Ectodermal cell (in vitro differentiated cells): ENCODE results near the gene RALGAPA2.

Experiments used
- H3K27ac ChIP-seq: 2 replicates; pipeline ENCODE4 v1.7.0; 2013; ENCODE audit warnings: mild to moderate bottlenecking, low read depth, low read length; ENCODE audit not compliant: insufficient read depth, poor library complexity, severe bottlenecking
- H3K27me3 ChIP-seq: 2 replicates; pipeline ENCODE4 v1.7.0; 2013; ENCODE audit warnings: mild to moderate bottlenecking, low read length; ENCODE audit not compliant: insufficient read depth, control insufficient read depth, poor library complexity, severe bottlenecking
- H3K36me3 ChIP-seq: one replicate; pipeline ENCODE4 v1.7.0; 2013; ENCODE audit warnings: low read length; ENCODE audit not compliant: control insufficient read depth, insufficient read depth
- H3K4me1 ChIP-seq: one replicate; pipeline ENCODE4 v1.7.0; 2013; ENCODE audit warnings: low read length; ENCODE audit not compliant: control insufficient read depth, insufficient read depth
- H3K4me3 ChIP-seq: 2 replicates; pipeline ENCODE4 v1.7.0; 2013; ENCODE audit warnings: low read depth, low read length, control low read depth; ENCODE audit not compliant: insufficient read depth
- H3K9me3 ChIP-seq: 2 replicates; pipeline ENCODE4 v1.7.0; 2013; ENCODE audit warnings: mild to moderate bottlenecking, low read length, moderate library complexity; ENCODE audit not compliant: control insufficient read depth
- WGBS, 2 experiments: methylation state at CpG; one replicate each; pipeline ENCODE4 v1.1.7; 2013; ENCODE audit warnings: missing lambda C conversion rate in 2 of 2; 5-methylcytosine and 5-hydroxymethylcytosine counted together

Gene RALGAPA2

GRCh38 chr20:20609522-20609921, 102.9 kb downstream of the RALGAPA2 start:
- no peaks in the 10 kb centered on the region for H3K27me3 ChIP-seq
- no peak overlapping the region for H3K27ac ChIP-seq
- H3K36me3 ChIP-seq: no peaks in the 10 kb centered on the region
- H3K4me1 ChIP-seq: no peaks in the 10 kb centered on the region
- no peaks in the 10 kb centered on the region for H3K9me3 ChIP-seq
- no peak overlapping the region for H3K4me3 ChIP-seq
- WGBS, 2 experiments: 95% methylated on average over 6 of the region's 6 CpGs

DNA sequence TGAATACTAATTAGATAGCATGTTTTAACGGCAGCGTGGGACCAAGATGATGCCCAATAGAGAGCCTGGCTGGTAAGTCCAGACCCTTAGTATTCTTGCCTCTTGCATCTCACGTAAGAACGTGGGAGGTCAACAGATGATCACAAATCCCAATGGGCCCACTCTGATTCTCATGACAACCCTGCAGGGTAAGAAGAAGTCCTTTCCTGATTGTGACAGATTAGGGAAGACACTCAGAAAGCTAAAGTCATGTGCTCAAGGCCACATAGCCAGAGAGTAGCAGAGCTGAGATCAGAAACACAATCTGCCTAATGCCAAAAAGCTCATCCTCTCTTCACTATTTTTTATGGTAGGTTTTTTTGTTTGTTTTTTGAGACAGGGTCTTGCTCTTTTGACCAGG, 103.8 kb downstream of the RALGAPA2 start:
- H3K27me3 ChIP-seq: no peaks in the 10 kb centered on the region
- H3K36me3 ChIP-seq: no peaks in the 10 kb centered on the region
- H3K27ac ChIP-seq: no peak overlapping the region
- H3K4me1 ChIP-seq: no peaks in the 10 kb centered on the region
- H3K9me3 ChIP-seq: no peaks in the 10 kb centered on the region
- H3K4me3 ChIP-seq: no peak overlapping the region
- WGBS, 2 experiments: 94 to 98% methylated on average over 4 of the region's 4 CpGs

DNA sequence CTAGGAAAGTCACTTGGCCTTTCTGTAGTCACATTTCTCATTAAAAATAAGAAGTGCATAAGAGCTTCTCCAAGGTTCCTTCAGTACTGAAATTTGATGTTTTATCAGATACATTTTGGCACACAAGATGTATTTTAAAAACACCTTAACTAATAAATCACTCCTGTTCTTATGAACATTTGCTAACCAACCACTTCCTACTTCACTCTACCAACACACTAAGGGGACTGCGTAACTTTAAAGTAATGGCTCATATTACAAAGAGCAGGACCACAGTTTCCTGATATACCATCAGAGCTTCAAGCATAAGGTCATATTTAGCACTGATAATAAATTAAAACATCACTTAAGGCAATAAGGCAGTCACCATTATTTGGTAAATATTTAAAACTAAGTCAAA, 104.4 kb downstream of the RALGAPA2 start:
- Histone ChIP-seq H3K27me3 (no peaks in the 10 kb centered on the region), H3K4me1 (no peaks in the 10 kb centered on the region), H3K36me3 (no peaks in the 10 kb centered on the region), H3K4me3 (no peak overlapping the region), H3K9me3 (no peaks in the 10 kb centered on the region), H3K27ac (no peak overlapping the region)
- WGBS, 2 experiments: 90 to 100% methylated on average over 1 of the region's 1 CpG

DNA sequence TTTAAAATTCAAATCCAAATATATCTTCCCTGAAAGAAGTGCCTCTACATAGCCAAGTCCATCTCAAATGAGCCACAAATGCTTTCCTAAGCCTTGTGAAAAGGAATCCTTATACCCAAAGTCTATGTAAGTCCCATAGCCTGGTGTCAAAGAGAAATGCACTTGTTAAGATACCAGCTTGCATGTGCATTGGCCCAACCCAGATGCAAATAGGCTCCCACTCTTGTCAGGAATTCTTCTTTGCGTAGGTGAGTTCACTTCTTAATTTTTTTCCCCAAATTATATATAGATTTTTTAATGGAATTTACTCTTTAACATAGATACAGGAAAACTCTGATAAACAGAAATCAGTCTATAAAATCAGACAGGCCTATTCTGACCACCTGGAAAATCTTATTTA, 105.6 kb downstream of the RALGAPA2 start:
- no peaks in the 10 kb centered on the region for H3K9me3 ChIP-seq
- no peaks in the 10 kb centered on the region for H3K27me3 ChIP-seq
- no peak overlapping the region for H3K27ac ChIP-seq
- no peaks in the 10 kb centered on the region for H3K36me3 ChIP-seq
- 83% methylated on average over 1 of the region's 1 CpG; no CpG with 5 or more reads in 1 of the 2 experiments for WGBS, 2 experiments
- no peak overlapping the region for H3K4me3 ChIP-seq
- H3K4me1 ChIP-seq: no peaks in the 10 kb centered on the region

DNA sequence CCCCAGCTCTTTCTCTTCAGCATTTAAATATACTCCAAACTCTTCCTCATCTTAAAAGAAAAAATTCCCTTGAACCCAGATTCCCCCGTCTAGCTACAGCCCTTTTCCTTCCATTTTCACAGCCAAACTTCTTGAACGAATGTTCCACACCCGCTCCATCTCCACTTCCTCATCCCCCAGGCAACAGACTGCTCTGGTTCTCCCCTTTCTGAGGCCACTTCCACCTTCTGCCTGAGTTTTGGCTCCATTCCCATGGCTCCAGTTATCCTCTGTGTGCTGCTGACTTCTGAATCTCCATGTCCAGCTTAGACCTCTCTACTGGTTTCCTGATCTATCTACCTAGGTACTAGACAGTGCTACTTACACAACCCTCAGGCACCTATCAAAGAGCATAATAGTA, 106.4 kb downstream of the RALGAPA2 start:
- Histone ChIP-seq H3K27ac (no peak overlapping the region), H3K4me3 (no peak overlapping the region), H3K36me3 (no peaks in the 10 kb centered on the region), H3K4me1 (no peaks in the 10 kb centered on the region), H3K27me3 (no peaks in the 10 kb centered on the region), H3K9me3 (no peaks in the 10 kb centered on the region)
- 92 to 93% methylated on average over 3 of the region's 3 CpGs for WGBS, 2 experiments

DNA sequence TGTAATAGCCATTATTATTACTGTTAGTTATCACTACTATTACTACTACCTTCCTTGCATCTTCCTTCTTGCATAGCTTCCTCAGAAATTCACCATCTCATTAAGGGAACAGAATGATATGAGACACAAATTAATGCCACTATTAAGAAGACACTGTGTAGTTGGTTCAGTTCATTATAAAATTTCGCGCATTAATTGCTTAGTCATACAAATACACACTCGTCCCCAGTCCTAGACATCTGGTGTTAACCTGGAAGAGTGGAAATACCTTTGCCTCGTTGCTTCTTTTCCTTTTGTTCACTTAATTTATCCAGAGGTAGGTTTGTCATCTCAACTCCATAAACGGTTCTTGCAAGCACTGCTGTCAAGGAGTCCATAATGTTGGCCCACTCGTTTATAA, 107.5 kb downstream of the RALGAPA2 start:
- 92 to 94% methylated on average over 6 of the region's 6 CpGs for WGBS, 2 experiments
- Histone ChIP-seq H3K4me1 (no peaks in the 10 kb centered on the region), H3K27me3 (no peaks in the 10 kb centered on the region), H3K36me3 (no peaks in the 10 kb centered on the region), H3K27ac (no peak overlapping the region), H3K4me3 (no peak overlapping the region), H3K9me3 (no peaks in the 10 kb centered on the region)

DNA sequence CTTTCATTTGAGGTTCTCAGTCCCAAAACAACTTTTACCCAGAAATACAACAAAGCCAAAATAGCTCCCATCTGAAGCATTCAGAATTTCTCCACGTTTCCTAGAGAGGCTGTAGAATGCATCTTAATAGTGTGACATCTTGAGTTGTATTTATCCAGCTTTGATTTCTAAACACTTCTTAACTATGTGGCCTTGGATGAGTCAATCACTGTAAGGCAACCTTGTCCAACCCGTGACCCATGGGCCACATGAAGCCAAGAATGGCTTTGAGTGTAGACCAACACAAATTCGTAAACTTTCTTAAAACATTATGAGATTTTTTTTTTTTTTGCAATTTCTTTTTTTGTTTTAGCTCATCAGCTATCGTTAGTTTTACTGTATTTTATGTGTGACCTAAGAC, 108.1 kb downstream of the RALGAPA2 start:
- Histone ChIP-seq H3K4me1 (no peaks in the 10 kb centered on the region), H3K27ac (no peak overlapping the region)
- 97 to 100% methylated on average over 1 to 4 of the region's 4 CpGs for WGBS, 2 experiments

DNA sequence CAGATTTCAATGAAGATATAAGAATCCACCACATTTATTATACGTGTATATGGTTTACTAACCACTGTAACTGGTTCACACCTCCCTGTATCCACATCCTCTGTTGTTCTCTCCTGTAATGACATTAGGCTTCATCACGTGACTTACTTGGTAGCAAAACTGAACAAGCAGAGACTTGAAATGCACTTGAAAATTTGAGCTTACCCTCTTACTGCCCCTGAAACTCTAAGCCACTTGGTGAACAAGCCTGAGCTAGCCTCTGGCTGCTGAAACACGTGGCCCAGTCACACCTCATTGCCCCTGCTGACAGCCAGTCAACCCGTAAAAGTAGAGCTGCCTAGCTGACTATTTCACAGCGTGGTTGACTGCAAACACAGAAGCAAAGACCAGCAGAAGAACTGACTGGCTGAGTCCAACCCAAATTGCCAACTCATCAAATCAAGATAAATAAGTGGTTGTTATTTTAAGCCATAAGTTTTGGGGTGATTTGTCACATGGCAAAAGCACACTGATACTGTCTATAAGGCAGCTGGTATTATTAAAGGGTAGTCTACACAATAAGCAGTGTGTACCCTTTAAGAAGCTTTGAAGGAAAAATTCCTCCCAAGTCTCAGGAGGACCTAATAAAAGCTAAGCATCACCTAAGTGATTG, 109.0 kb downstream of the RALGAPA2 start:
- Histone ChIP-seq H3K9me3 (no peaks in the 10 kb centered on the region), H3K36me3 (no peaks in the 10 kb centered on the region), H3K4me3 (no peak overlapping the region), H3K27me3 (no peaks in the 10 kb centered on the region), H3K27ac (no peak overlapping the region), H3K4me1 (no peaks in the 10 kb centered on the region)
- 79 to 83% methylated on average over 5 of the region's 5 CpGs for WGBS, 2 experiments

More for the DNA sequence above, 108.1 kb downstream of the RALGAPA2 start:
- H3K9me3 ChIP-seq: no peaks in the 10 kb centered on the region
- no peaks in the 10 kb centered on the region for H3K27me3 ChIP-seq
- no peaks in the 10 kb centered on the region for H3K36me3 ChIP-seq
- no peak overlapping the region for H3K4me3 ChIP-seq

- Histone ChIP-seq H3K9me3 (no peaks in the 10 kb centered on the region), H3K4me3 (no peak overlapping the region), H3K4me1 (no peaks in the 10 kb centered on the region), H3K36me3 (no peaks in the 10 kb centered on the region), H3K27me3 (no peaks in the 10 kb centered on the region), H3K27ac (no peak overlapping the region)
- 90 to 95% methylated on average over 1 to 2 of the region's 2 CpGs for WGBS, 2 experiments
These were observed 114.5 kb downstream of the RALGAPA2 start for GRCh38 chr20:20597966-20598365.

DNA sequence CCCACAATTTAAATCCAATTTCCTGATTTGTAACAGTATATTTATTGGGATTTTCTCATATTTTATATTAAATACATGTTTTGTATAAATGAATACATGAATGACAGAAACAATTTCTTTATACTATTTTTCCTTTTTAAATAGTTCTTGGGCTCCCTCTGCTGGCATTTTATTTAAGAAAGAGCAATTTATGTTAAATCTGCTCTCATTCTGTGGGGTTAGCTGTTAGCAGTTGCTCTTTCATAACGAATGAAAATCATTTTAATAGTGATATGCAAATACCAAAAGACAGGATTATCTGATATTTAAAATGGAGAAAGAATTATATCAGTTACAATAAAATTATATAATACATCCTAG, 118.3 kb downstream of the RALGAPA2 start:
- no peaks in the 10 kb centered on the region for H3K36me3 ChIP-seq
- H3K27me3 ChIP-seq: no peaks in the 10 kb centered on the region
- no peak overlapping the region for H3K4me3 ChIP-seq
- no CpG with 5 or more reads among the region's 1 CpG for WGBS, 2 experiments
- H3K9me3 ChIP-seq: no peaks in the 10 kb centered on the region
- H3K4me1 ChIP-seq: no peaks in the 10 kb centered on the region
- H3K27ac ChIP-seq: no peak overlapping the region
